ENCODE results near the gene CINP.

- no peak for TF ChIP-seq POLR2A (IDR thresholded peaks at IDR 0.05)
- TF ChIP-seq CTCF (IDR thresholded peaks at IDR 0.05) = no peak
Measured at GRCh38 chr14:102341566-102341965, 21.1 kb downstream of the CINP start.
